HepG2 (cell line): ENCODE data around the gene GSC2. TPM values are rescaled to one million over a fixed set of nuclear protein-coding genes. Genes with fewer than 3 reads are reported as not detected.

Experiments used
- ARID3A ChIP-seq: IDR thresholded peaks from 2 replicates; pipeline ENCODE4 v1.6.1; 2012; ENCODE audit warnings: low read depth, low read length, improper control_type of control experiment
- BHLHE40 ChIP-seq: IDR thresholded peaks from 2 replicates; pipeline ENCODE4 v1.6.1; 2011; ENCODE audit warnings: low read length, improper control_type of control experiment
- GATAD1 ChIP-seq: IDR thresholded peaks from 2 replicates; pipeline ENCODE4 v1.6.1; 2016; ENCODE audit warnings: missing genetic modification reagents, missing compliant biosample characterization
- HMGXB4 ChIP-seq, 2 experiments: sonication (generic) in 1 of 2; formaldehyde crosslinking in 1 of 2; IDR thresholded peaks; 2 replicates each; pipeline versions ENCODE4 v1.4.0 to v1.6.1; 2018 to 2020; ENCODE audit warnings: missing genetic modification reagents in 2 of 2, borderline replicate concordance in 1 of 2, low read depth in 1 of 2, mild to moderate bottlenecking in 1 of 2, missing biosample characterization in 1 of 2
- PLRG1 ChIP-seq: fragments of 450-650 bp; conservative IDR thresholded peaks from 2 replicates; pipeline ENCODE4 v1.6.1; 2016
- RNF2 ChIP-seq: fragments of 450-650 bp; conservative IDR thresholded peaks from 2 replicates; pipeline ENCODE4 v1.6.1; 2016; ENCODE audit warnings: low read depth
- RXRA ChIP-seq: sonication (generic); formaldehyde crosslinking; IDR thresholded peaks from 2 replicates; pipeline ENCODE4 v1.5.1; 2020; ENCODE audit warnings: missing genetic modification reagents
- SAP130 ChIP-seq: IDR thresholded peaks from 2 replicates; pipeline ENCODE4 v1.6.1; 2016; ENCODE audit warnings: low read depth
- SKI ChIP-seq: fragments of 450-650 bp; IDR thresholded peaks from one replicate; pipeline ENCODE4 v1.6.1; 2018; ENCODE audit warnings: mild to moderate bottlenecking; ENCODE audit not compliant: partially characterized antibody
- SMAD9 ChIP-seq: sonication (generic); formaldehyde crosslinking; IDR thresholded peaks from 2 replicates; pipeline ENCODE4 v1.5.1; 2020; ENCODE audit warnings: mild to moderate bottlenecking, missing genetic modification reagents
- U2AF2 ChIP-seq: fragments of 200-400 bp; formaldehyde crosslinking; IDR thresholded peaks from 2 replicates; pipeline ENCODE4 v1.6.1; 2017; ENCODE audit warnings: low read depth, mild to moderate bottlenecking, low read length
- ZBTB1 ChIP-seq: sonication (generic); formaldehyde crosslinking; IDR thresholded peaks from 2 replicates; pipeline ENCODE4 v1.4.0; 2020; ENCODE audit warnings: missing genetic modification reagents, borderline replicate concordance
- ZBTB21 ChIP-seq: sonication (generic); formaldehyde crosslinking; IDR thresholded peaks from 2 replicates; pipeline ENCODE4 v1.4.0; 2020; ENCODE audit warnings: missing genetic modification reagents
- ZFP36L2 ChIP-seq: sonication (generic); formaldehyde crosslinking; IDR thresholded peaks from 2 replicates; pipeline ENCODE4 v1.4.0; 2020; ENCODE audit warnings: missing genetic modification reagents
- ZKSCAN8 ChIP-seq: IDR thresholded peaks from 2 replicates; pipeline ENCODE4 v1.6.1; 2016; ENCODE audit warnings: borderline replicate concordance, missing genetic modification reagents, missing compliant biosample characterization
- ZNF326 ChIP-seq: sonication (generic); formaldehyde crosslinking; IDR thresholded peaks from 2 replicates; pipeline ENCODE4 v1.4.0; 2020; ENCODE audit warnings: missing genetic modification reagents, borderline replicate concordance
- ZNF331 ChIP-seq: sonication (generic); formaldehyde crosslinking; IDR thresholded peaks from 2 replicates; pipeline ENCODE4 v1.4.0; 2020; ENCODE audit warnings: missing genetic modification reagents
- ZNF839 ChIP-seq: sonication (generic); formaldehyde crosslinking; IDR thresholded peaks from 2 replicates; pipeline ENCODE4 v1.4.0; 2020; ENCODE audit warnings: missing genetic modification reagents, mild to moderate bottlenecking, borderline replicate concordance
- polyA plus RNA-seq, 8 experiments: library from polyadenylated mRNA; depleted of rRNA in 3 of 8; stranded (reverse) in 7 of 8; unstranded in 1 of 8; fragments of >200 nt; fragmentation: Illumina TruSeq in 4 of 8; extraction: Trizol in 4 of 8; gene quantifications; 2 replicates each; pipeline versions ENCODE4 v1.2.1 to v1.2.3, GENCODE V29; 2011 to 2016; ENCODE audit warnings: low read depth in 4 of 8, missing spikeins in 1 of 8, mixed read lengths in 1 of 8; ENCODE audit not compliant: insufficient read depth in 1 of 8
- total RNA-seq, 5 experiments: library from RNA; depleted of rRNA; stranded (reverse); fragments of >200 nt; fragmentation: Illumina TruSeq; extraction: Trizol; gene quantifications; 2 replicates each; pipeline ENCODE4 v1.2.3, GENCODE V29; 2016; ENCODE audit warnings: low read depth in 1 of 5
- TF ChIP-seq, protein P1 (sequence below): sonication (generic); formaldehyde crosslinking; IDR thresholded peaks from 2 replicates; pipeline ENCODE4 v1.4.0; 2020; ENCODE audit warnings: mild to moderate bottlenecking, missing genetic modification reagents

The GSC2 gene
- total and polyA plus RNA-seq, 2 of the 13 experiments (the other 11 are each of a cell fraction or from before 2014, with no cell fraction given) = not detected

- TF ChIP-seq ZNF839 (no peak), ZNF331 (no peak), SKI (no peak), ZBTB21 (CRISPR knock-in tag) (no peak), RXRA (CRISPR knock-in tag) (peak; percentile 59; the same call in 1 of the 2 replicates), BHLHE40 (no peak), RNF2 (no peak), HMGXB4 (CRISPR knock-in tag; IDR thresholded peaks at IDR 0.05; ENCODE audit: borderline replicate concordance in 1 of 2, low read depth in 1 of 2) (no peak), ZBTB1 (CRISPR knock-in tag) (no peak), ZNF326 (CRISPR knock-in tag) (peak; percentile 78; the same call in 1 of the 2 replicates), ARID3A (no peak), PLRG1 (no peak), ZKSCAN8 (CRISPR knock-in tag) (no peak), U2AF2 (no peak), GATAD1 (CRISPR knock-in tag) (no peak), SAP130 (CRISPR knock-in tag) (peak; percentile 47), ZFP36L2 (CRISPR knock-in tag) (no peak), SMAD9 (no peak)
- TF ChIP-seq, protein P1, sequence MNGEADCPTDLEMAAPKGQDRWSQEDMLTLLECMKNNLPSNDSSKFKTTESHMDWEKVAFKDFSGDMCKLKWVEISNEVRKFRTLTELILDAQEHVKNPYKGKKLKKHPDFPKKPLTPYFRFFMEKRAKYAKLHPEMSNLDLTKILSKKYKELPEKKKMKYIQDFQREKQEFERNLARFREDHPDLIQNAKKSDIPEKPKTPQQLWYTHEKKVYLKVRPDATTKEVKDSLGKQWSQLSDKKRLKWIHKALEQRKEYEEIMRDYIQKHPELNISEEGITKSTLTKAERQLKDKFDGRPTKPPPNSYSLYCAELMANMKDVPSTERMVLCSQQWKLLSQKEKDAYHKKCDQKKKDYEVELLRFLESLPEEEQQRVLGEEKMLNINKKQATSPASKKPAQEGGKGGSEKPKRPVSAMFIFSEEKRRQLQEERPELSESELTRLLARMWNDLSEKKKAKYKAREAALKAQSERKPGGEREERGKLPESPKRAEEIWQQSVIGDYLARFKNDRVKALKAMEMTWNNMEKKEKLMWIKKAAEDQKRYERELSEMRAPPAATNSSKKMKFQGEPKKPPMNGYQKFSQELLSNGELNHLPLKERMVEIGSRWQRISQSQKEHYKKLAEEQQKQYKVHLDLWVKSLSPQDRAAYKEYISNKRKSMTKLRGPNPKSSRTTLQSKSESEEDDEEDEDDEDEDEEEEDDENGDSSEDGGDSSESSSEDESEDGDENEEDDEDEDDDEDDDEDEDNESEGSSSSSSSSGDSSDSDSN (CRISPR knock-in tag) = 0 out of 2 replicates have a peak, but pooled peaks have one; percentile 20
Observed at GRCh38 chr22:19174106-19175025, 24.3 kb upstream of the GSC2 start (continued).
